Stimulated activated CD4-positive, alpha-beta T cell treated with anti-CD3 and anti-CD28 coated beads, Interleukin-12 subunit alpha, Interleukin-12 subunit beta, amount 100 ng/mL, for 48 hours (primary cell): Measurements from ENCODE around the gene SLC25A43.
A peak's percentile ranks its signal among the peaks of the same experiment; 100 is the strongest.
"Not testable (repeated sequence)": the region's sequence is repeated elsewhere in the genome, so short reads cannot be mapped to it uniquely, and the experiment has no call there.

Experiments used
- DNase-seq, 3 donors: peaks; one replicate each; pipeline ENCODE4 v3.0.0-alpha.2; 2020; ENCODE audit warnings: low read depth in 2 of 3, low spot score in 1 of 3

Gene SLC25A43

DNA sequence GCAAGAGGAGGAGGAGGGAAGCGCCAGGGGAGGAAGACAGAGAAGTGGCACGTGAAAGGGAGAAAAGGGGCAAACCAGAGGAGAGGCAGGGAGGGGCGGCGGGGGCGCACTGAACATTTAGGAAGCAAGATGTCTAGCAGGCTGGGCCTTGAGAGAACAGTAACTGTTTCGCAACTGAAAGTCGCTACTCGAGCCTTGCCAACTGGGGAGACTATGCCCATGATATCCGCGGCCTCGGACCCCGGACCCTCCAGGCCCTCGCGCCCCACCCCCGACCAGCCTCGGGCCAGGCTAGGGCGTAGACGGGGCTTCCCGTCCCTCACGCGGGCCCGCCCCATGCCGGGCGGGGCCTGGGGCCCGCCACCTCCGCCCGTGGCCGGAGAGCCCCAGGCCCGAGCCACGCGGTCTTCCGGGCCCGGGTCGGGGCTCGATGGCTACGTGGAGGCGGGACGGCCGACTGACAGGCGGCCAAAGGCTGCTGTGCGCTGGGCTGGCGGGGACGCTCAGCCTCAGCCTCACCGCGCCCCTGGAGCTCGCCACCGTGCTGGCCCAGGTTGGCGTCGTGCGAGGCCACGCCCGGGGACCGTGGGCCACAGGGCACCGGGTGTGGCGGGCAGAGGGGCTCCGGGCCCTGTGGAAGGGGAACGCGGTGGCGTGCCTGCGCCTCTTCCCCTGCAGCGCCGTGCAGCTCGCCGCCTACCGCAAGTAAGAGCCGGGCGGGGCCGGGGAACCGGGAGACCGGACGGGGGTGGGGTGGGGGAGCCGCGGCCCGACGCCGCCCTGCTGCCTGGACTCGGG lies at the start of gene SLC25A43:
SLC25A43 (plus strand) TSS at position 363 of the 798 bp plus-strand sequence; CDS start at position 431, 68 bp downstream.
- DNase-seq = peak in 2 of 3 donors; percentile 1 to 12

DNA sequence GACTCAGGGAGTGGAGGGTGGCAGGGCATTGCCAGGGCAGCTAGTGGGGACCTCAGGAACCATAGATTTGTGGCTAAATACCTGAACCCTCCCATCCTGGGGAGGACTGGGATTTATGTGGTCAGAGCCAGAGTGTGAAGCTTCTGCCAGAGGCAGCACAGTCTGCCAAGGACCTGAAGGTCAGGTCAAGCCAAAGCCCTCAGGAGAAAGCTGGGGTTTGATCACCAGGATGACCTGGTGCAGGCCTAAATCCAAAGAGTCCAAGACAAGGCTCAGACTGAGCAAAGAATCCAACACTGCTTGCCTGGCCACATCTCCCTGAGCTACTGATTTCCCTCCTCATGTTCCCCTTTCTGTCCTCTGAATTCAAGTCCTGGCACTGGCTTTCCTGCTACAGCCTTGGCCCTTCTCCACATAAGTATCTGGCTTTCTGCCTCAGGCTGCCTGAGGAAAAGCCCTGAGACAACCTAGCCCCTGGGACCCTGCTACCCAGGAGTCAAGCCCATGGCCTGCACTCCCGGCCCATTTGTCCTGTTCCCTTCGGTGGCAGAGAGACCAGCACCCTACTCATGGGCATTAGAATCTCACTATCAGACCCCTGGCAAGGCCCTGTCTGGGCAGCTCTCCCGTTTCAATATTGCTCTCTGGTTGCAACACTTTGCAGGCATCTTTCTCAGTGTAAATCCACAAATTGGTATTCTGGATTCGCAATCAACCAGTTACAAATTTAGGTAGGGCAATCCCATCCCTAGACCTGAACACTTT lies 39.3 kb upstream of the SLC25A43 start:
- DNase-seq = no peak

DNA sequence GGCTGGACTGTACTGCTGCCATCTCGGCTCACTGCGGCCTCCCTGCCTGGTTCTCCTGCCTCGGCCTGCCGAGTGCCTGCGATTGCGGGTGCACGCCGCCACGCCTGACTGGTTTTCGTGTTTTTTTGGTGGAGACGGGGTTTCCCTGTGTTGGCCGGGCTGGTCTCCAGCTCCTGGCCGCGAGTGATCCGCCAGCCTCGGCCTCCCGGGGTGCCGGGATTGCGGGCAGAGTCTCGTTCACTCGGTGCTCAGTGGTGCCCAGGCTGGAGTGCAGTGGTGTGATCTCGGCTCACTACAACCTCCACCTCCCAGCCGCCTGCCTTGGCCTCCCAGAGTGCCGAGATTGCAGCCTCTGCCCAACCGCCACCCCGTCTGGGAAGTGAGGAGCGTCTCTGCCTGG lies 37.7 kb upstream of the SLC25A43 start:
- not testable (repeated sequence) for DNase-seq

DNA sequence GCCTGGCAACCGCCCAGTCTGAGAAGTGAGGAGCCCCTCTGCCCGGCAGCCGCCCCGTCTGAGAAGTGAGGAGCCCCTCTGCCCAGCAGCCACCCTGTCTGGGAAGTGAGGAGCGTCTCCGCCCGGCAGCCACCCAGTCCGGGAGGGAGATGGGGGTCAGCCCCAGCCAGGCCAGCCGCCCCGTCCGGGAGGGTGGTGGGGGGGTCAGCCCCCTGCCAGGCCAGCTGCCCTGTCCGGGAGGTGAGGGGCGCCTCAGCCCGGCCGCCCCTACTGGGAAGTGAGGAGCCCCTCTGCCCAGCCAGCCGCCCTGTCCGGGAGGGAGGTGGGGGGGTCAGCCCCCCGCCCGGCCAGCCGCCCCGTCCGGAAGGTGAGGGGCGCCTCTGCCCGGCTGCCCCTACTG lies 37.1 kb upstream of the SLC25A43 start:
- DNase-seq = not testable (repeated sequence)

DNA sequence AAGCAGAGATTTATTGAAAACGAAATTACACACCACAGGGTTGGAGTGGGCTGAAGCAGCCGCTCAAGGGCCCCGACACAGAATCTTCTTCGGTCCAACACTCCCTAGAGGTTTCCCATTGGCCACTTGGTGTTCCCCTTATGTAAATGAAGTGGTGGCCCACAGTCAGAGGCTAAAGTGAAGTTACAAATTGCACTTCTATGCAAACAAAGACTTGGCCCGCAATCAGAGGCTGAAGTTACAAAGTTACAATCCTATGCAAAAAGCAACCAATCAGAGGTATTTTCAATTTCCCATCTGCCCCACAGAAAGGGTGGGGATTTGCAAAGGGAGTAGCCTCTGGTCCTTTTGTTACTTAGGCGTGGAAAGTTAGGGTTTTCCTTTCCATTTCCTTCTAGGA lies 35.7 kb upstream of the SLC25A43 start:
- no peak for DNase-seq

GRCh38 chrX:119371861-119372260 lies 27.3 kb upstream of the SLC25A43 start:
- not testable (repeated sequence) for DNase-seq

DNA sequence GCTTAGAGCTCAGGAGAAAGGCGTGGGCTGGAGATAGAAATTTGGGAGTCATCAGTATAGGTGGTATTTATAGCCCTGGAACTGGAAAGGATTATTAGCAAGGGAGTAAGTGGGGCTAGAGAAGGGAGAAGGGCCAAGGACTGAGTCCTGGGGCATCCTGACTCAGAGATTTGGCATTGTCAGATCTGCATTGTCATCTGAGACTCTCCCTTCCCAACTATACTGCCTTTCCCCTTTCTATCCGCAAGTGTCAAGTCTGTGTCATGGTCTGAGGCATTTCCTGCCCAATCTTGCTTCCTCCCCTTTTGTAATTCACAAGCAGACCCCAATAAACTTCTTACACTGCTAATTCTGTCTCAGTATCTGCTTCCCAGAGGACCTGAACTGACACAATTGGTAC lies 24.4 kb upstream of the SLC25A43 start:
- DNase-seq = no peak

GRCh38 chrX:119375561-119375960 lies 23.6 kb upstream of the SLC25A43 start:
- no peak for DNase-seq

DNA sequence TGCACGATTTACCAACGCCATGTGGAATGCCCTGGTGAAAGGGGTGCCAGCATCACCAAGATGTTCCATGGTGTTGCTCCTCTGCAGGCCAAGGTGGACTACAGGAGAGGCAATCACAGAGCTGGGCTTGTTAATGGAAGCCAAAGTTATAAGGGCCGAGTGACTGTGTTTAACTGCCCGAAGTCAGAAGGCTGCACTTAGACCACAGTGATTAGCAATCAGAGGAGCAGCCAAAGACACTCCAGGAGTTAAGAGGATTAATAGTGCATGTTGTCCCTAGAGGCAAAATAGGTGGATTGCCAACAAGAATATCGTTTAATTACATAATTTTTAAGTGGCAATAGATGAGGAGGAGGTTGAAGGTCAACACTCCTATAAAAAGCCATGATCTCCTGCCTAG lies 22.8 kb upstream of the SLC25A43 start:
- DNase-seq = no peak

DNA sequence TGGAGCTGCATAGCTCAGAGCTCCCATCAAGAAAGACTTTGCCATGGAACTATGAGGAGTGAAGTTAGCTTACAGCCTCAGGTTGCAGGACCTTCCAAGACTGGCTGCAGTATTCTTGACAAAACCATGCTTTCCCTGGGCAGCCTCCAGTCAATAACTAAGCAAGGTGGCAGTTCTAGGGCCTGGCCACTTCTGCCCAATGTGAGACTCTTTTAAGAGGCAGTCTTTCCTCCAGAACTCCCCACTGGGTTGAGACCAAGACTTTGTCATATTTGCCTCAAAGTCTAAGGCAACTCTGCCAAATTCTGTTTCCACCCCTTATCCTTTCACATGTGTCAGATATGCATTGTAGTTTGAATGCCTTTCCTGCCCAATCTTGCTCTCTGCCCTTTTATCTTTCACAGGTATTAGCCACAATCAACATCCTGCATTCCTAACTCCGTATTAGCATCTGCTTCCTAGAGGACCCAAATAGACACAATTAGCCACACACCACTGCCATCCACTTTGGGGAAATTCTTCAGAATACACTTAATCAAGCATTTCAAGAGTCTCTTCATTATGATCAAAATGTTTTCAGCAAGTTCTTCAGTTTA lies 17.7 kb upstream of the SLC25A43 start:
- DNase-seq = no peak

- no peak for DNase-seq
These were observed 16.5 kb upstream of the SLC25A43 start for GRCh38 chrX:119382606-119383005.

DNA sequence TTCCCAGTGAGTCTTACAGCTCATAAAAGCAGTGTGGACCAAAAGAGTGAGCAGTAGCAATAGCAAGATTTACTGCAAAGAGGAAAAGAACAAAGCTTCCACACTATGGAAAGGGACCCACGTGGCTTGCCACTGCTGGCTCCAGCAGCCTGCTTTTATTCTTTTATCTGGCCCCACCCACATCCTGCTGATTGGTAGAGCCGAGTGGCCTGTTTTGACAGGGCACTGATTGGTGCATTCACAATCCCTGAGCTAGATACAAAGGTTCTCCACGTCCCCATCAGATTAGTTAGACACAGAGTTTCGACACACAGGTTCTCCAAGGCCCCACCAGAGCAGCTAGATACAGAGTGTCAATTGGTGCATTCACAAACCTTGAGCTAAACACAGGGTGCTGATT lies 12.5 kb upstream of the SLC25A43 start:
- not testable (repeated sequence) for DNase-seq

DNA sequence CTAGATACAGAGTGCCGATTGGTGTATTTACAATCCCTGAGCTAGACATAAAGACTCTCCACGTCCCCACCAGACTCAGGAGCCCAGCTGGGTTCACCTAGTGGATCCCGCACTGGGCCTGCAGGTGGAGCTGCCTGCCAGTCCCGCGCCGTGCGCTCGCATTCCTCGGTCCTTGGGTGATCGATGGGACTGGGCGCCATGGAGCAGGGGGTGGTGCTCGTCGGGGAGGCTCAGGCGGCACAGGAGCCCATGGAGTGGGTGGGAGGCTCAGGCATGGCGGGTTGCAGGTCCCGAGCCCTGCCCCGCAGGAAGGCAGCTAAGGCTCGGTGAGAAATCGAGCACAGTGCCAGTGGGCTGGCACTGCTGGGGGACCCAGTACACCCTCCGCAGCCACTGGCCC lies 11.7 kb upstream of the SLC25A43 start:
- DNase-seq = not testable (repeated sequence)

DNA sequence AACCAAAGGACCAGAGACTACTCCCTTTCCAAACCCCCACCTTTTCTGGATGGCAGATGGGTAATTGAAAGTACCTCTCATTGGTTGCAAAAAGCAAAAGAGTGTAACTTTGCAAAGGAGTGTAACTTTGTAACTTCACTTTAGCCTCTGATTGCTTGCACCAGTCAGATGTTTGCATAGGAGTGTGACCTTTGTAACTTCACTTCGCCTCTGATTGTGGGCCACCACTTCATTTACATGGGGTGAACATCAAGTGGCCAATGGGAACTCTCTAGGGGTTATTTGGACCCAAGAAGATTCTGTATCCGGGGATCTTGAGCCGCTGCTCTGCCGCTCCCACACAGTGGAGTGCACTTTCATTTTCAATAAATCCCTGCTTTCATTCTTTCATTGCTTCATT lies 9.9 kb upstream of the SLC25A43 start:
- DNase-seq = no peak

GRCh38 chrX:119389871-119390501 lies 9.2 kb upstream of the SLC25A43 start:
- no peak for DNase-seq

- no peak for DNase-seq
These were observed 7.9 kb upstream of the SLC25A43 start for GRCh38 chrX:119391279-119391678.

GRCh38 chrX:119393144-119393543 lies 6.0 kb upstream of the SLC25A43 start:
- no peak for DNase-seq

GRCh38 chrX:119398587-119398973 lies 556 bp upstream of the SLC25A43 start:
- no peak for DNase-seq

DNA sequence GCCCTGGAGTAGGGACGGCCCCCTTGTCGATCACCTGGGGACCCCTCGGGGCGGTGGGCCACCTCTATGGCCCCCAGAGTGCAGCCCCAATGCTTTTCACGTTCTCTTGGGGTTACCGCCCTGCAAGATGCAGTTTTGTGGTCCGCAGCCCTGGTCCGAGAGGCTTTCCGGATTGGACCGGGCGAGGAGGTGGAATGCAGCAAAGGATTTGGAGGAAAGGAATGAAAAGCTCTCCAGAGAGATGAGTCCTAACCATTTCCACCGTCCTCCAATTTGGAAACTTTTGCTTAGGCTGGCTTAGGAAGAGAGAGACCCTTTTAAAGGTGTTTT lies 601 bp downstream of the SLC25A43 start:
- DNase-seq = no peak

- DNase-seq = no peak
These were observed 2.4 kb downstream of the SLC25A43 start for GRCh38 chrX:119401569-119401968.

- no peak for DNase-seq
These were observed 3.5 kb downstream of the SLC25A43 start for GRCh38 chrX:119402588-119402987.

DNA sequence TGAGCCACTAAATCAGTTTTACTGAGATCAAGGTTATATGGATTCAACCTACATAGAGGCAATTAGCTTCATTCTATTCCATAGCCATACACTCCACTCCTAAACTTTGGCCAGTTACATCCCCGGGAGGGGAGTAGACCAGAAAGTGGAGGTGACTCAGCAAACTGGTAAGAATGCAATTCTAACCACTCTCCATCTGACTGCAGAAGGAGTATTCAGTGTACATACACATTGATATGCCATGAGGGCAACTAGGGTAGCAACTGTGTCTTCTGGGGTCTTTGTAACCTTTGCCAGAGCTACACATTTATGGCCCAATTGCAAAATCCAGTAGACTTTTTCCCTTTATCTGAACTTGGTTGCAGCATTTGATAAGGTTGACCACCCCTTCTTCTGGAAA lies 7.6 kb downstream of the SLC25A43 start:
- DNase-seq = no peak
